SU-DHL-6 (cell line): Measurements from ENCODE around the gene SVOPL.

Source experiments
- CTCF ChIP-seq: fragments of 200-600 bp; sonication (generic); IDR thresholded peaks from one replicate; pipeline ENCODE4 v1.5.1; 2017; ENCODE audit warnings: antibody characterized with exemption, mild to moderate bottlenecking, low read length, moderate library complexity; ENCODE audit not compliant: insufficient read depth, poor library complexity, severe bottlenecking
- EZH2phosphoT487 ChIP-seq: fragments of 200-600 bp; sonication (generic), shearing (Covaris generic); conservative IDR thresholded peaks from 2 replicates; pipeline ENCODE4 v1.6.1; 2018; ENCODE audit warnings: mild to moderate bottlenecking, antibody characterized with exemption, low read length, moderate library complexity, mixed read lengths

GRCh38 chr7:138590154-138590553 is 111.0 kb downstream of the SVOPL start:
- TF ChIP-seq CTCF (no peak), EZH2phosphoT487 (no peak)
